ENCODE measurements around the gene CEP97.

The CEP97 gene

GRCh38 chr3:101802179-101802578 is 77.8 kb downstream of the CEP97 start:
- no peak overlapping the region for H3K4me3 ChIP-seq (replicated peaks; ENCODE audit: low read depth, low read length)
- no peak for DNase-seq (ENCODE audit: extremely low read depth, low read depth)
- TF ChIP-seq CTCF (IDR thresholded peaks at IDR 0.05; ENCODE audit: low read depth, low read length, missing control alignments): no peak

GRCh38 chr3:101803173-101803782 is 78.9 kb downstream of the CEP97 start:
- peak; percentile 77 for TF ChIP-seq CTCF (IDR thresholded peaks at IDR 0.05; ENCODE audit: low read depth, low read length, missing control alignments)
- peak; percentile 64 for DNase-seq (ENCODE audit: extremely low read depth, low read depth)
- no peak overlapping the region for H3K4me3 ChIP-seq (replicated peaks; ENCODE audit: low read depth, low read length)

GRCh38 chr3:101803939-101804338 is 79.5 kb downstream of the CEP97 start:
- DNase-seq (ENCODE audit: extremely low read depth, low read depth): no peak
- no peak overlapping the region for H3K4me3 ChIP-seq (replicated peaks; ENCODE audit: low read depth, low read length)
- no peak for TF ChIP-seq CTCF (IDR thresholded peaks at IDR 0.05; ENCODE audit: low read depth, low read length, missing control alignments)

- TF ChIP-seq CTCF (IDR thresholded peaks at IDR 0.05; ENCODE audit: low read depth, low read length, missing control alignments): no peak
- no peak overlapping the region for H3K4me3 ChIP-seq (replicated peaks; ENCODE audit: low read depth, low read length)
- no peak for DNase-seq (ENCODE audit: extremely low read depth, low read depth)
Measured at GRCh38 chr3:101806491-101806890, 82.1 kb downstream of the CEP97 start.

GRCh38 chr3:101807888-101808287 is 83.5 kb downstream of the CEP97 start:
- TF ChIP-seq CTCF (IDR thresholded peaks at IDR 0.05; ENCODE audit: low read depth, low read length, missing control alignments): no peak
- no peak for DNase-seq (ENCODE audit: extremely low read depth, low read depth)
- H3K4me3 ChIP-seq (replicated peaks; ENCODE audit: low read depth, low read length): no peak overlapping the region

- peak; percentile 55 for TF ChIP-seq CTCF (IDR thresholded peaks at IDR 0.05; ENCODE audit: low read depth, low read length, missing control alignments)
- DNase-seq (ENCODE audit: extremely low read depth, low read depth): peak; percentile 20
- no peak overlapping the region for H3K4me3 ChIP-seq (replicated peaks; ENCODE audit: low read depth, low read length)
Measured at GRCh38 chr3:101809178-101810021, 85.0 kb downstream of the CEP97 start.

Measured in HFF-Myc (cell line).